Tongue (tissue), 2 donors: ENCODE measurements around the gene ADCK2. TPM values are rescaled to one million over a fixed set of nuclear protein-coding genes. Genes with fewer than 3 reads are reported as not detected.

Experiments
- small RNA-seq: library from RNA; depleted of rRNA; stranded (forward); fragments of <200 nt; gene quantifications from one replicate; pipeline ENCODE3, GENCODE V24; 2014; ENCODE audit warnings: low replicate concordance
- total RNA-seq: library from RNA; depleted of rRNA; stranded (reverse); fragments of >200 nt; gene quantifications from one replicate; pipeline ENCODE4 v1.2.3, GENCODE V29; 2014

Gene ADCK2
- total RNA-seq, 1 donor from 2014 or later, result 23.1 TPM

Small RNA genes lying within 50 kb of the gene (small RNA-seq; reads per million reads assigned to genes)
- not detected for gene RN7SL771P

Other genes with a start within 250 kb of the ADCK2 start
- 68.9 TPM for gene MKRN1, start 193.4 kb upstream of the ADCK2 start, total RNA-seq
- gene DENND2A, start 32.1 kb upstream of the ADCK2 start, total RNA-seq, result 29.6 TPM
- gene NDUFB2, start 23.8 kb downstream of the ADCK2 start, total RNA-seq, result 368 TPM